GM12878 (cell line): Measurements from ENCODE around the gene GNGT2. TPM values are rescaled to one million over a fixed set of nuclear protein-coding genes. Genes with fewer than 3 reads are reported as not detected.

Experiments used
- ATAC-seq: fragments of 200-7000 bp; cut with Tn5 transposase; 3 replicates; pipeline ENCODE4 v1.9.1; 2020; ENCODE audit warnings: mild to moderate bottlenecking, moderate library complexity
- BruUV-seq: library from RNA; stranded (reverse); fragments of 400-500 nt; replicated peaks from 2 replicates; lab custom pipeline; 2021; lab: Mats Ljungman, UMichigan
- CTCF ChIA-PET: fragments of 300-600 bp; sonication (Branson Sonifier 250); formaldehyde crosslinking; extraction: SDS; loops from one replicate; lab custom pipeline; 2021; ENCODE audit warnings: inconsistent platforms; lab: Yijun Ruan, JAX
- POLR2A ChIA-PET: fragments of 350-600 bp; formaldehyde crosslinking; extraction: SDS; loops from one replicate; lab custom pipeline; 2021; ENCODE audit warnings: inconsistent platforms; lab: Charles Lee
- RAD21 ChIA-PET: fragments of 300-600 bp; sonication (Branson Sonifier 250); formaldehyde crosslinking; loops from one replicate; lab custom pipeline; 2023; ENCODE audit warnings: antibody characterized with exemption; ENCODE audit not compliant: unreplicated experiment; lab: Charles Lee
- SMC1A ChIA-PET: fragments of 300-600 bp; sonication (Branson Sonifier 250); formaldehyde crosslinking; loops from one replicate; lab custom pipeline; 2023; ENCODE audit not compliant: unreplicated experiment, uncharacterized antibody; lab: Charles Lee
- DNase-seq: peaks from one replicate; pipeline ENCODE4 v3.0.0-alpha.2; 2011; ENCODE audit warnings: low read depth, low spot score
- FAIRE-seq: peaks from 3 replicates; lab custom pipeline; 2011; peaks lifted over from hg19 to GRCh38; lab: Jason Lieb, UNC
- H2AFZ ChIP-seq: 2 replicates; pipeline ENCODE4 v1.6.0; 2011; ENCODE audit warnings: low read depth, low read length, control low read depth; ENCODE audit not compliant: control insufficient read depth
- H3K27ac ChIP-seq: 2 replicates; pipeline ENCODE4 v1.5.1; 2011; ENCODE audit warnings: control low read depth; ENCODE audit not compliant: control insufficient read depth, insufficient read depth
- H3K27me3 ChIP-seq, 2 experiments: replicated peaks in 1 of 2; 2 replicates each; pipeline versions ENCODE4 v1.6.0 to v1.6.1; 2011; ENCODE audit warnings: low read length in 1 of 2; ENCODE audit not compliant: control insufficient read depth in 2 of 2, insufficient read depth in 2 of 2
- H3K36me3 ChIP-seq, 2 experiments: 2 replicates each; pipeline ENCODE4 v1.5.1; 2011; ENCODE audit warnings: low read length in 1 of 2; ENCODE audit not compliant: control insufficient read depth in 2 of 2, insufficient read depth in 2 of 2
- H3K4me1 ChIP-seq: 2 replicates; pipeline ENCODE4 v1.6.1; 2011; ENCODE audit warnings: mild to moderate bottlenecking, low read length, moderate library complexity, mixed read lengths; ENCODE audit not compliant: control insufficient read depth, insufficient read depth
- H3K4me2 ChIP-seq: 2 replicates; pipeline ENCODE4 v1.6.0; 2011; ENCODE audit warnings: control low read depth; ENCODE audit not compliant: control insufficient read depth, insufficient read depth
- H3K4me3 ChIP-seq: fragments of 200-600 bp; sonication (generic); 2 replicates; pipeline ENCODE4 v1.5.1; 2016
- H3K79me2 ChIP-seq: 2 replicates; pipeline ENCODE4 v1.6.0; 2011; ENCODE audit warnings: low read length; ENCODE audit not compliant: control insufficient read depth, insufficient read depth
- H3K9ac ChIP-seq: 2 replicates; pipeline ENCODE4 v1.8.0; 2011; ENCODE audit warnings: low read length, control low read depth, mixed read lengths; ENCODE audit not compliant: control insufficient read depth, insufficient read depth
- H3K9me3 ChIP-seq: replicated peaks from 3 replicates; pipeline ENCODE4 v1.5.1; 2011; ENCODE audit warnings: mild to moderate bottlenecking, low read length; ENCODE audit not compliant: control insufficient read depth, insufficient read depth
- H4K20me1 ChIP-seq: 2 replicates; pipeline ENCODE4 v1.6.0; 2011; ENCODE audit not compliant: control insufficient read depth, insufficient read depth
- IKZF1 ChIP-seq: fragments of 450-650 bp; conservative IDR thresholded peaks from 2 replicates; pipeline ENCODE4 v1.6.1; 2017; ENCODE audit warnings: antibody characterized with exemption, mild to moderate bottlenecking
- WGBS: methylation state at CpG from one replicate; pipeline ENCODE4 v1.1.6; 2016; ENCODE audit warnings: low lambda C conversion rate; ENCODE audit not compliant: insufficient replicate concordance, insufficient coverage; ENCODE audit errors: missing lambda C conversion rate; 5-methylcytosine and 5-hydroxymethylcytosine counted together
- in situ Hi-C: fragments of 300-500 bp; cut with MboI; formaldehyde crosslinking; loops from 9 replicates; pipeline ENCODE4 v1.14.3; 2018; ENCODE audit warnings: mixed read lengths
- intact Hi-C: fragments of 100-400 bp; cut with micrococcal nuclease; formaldehyde crosslinking; loops from one replicate; pipeline ENCODE4 v1.14.2; 2022; ENCODE audit not compliant: unreplicated experiment
- polyA plus RNA-seq, 11 experiments: library from polyadenylated mRNA; depleted of rRNA in 4 of 11; unstranded in 6 of 11; stranded (reverse) in 5 of 11; fragments of >200 nt; fragmentation: Nextera tagmentation in 4 of 11; fragmentation: Illumina TruSeq in 1 of 11; extraction: Ambion mirVana in 4 of 11; extraction: Trizol in 1 of 11; gene quantifications; 1 replicate in 1 of 11; 2 replicates in 10 of 11; pipeline versions ENCODE4 v1.2.1 to v1.2.3, GENCODE V29; 2011 to 2016; ENCODE audit warnings: inconsistent platforms in 2 of 11, missing spikeins in 2 of 11, low read depth in 1 of 11
- total RNA-seq, 4 experiments: library from RNA; depleted of rRNA in 3 of 4; stranded (reverse); fragments of >200 nt in 3 of 4; fragmentation: Illumina TruSeq in 1 of 4; extraction: Trizol in 1 of 4; gene quantifications; 2 replicates each; pipeline versions ENCODE4 v1.2.1 to v1.2.3, GENCODE V29; 2013 to 2021
- TF ChIP-seq, protein P1 (sequence below), 3 experiments: IDR thresholded peaks in 2 of 3; conservative IDR thresholded peaks in 1 of 3; 2 replicates each; pipeline ENCODE4 v1.5.1; 2011; ENCODE audit warnings: low read depth in 3 of 3, low read length in 3 of 3, mild to moderate bottlenecking in 3 of 3, control low read depth in 2 of 3, moderate library complexity in 2 of 3, inconsistent platforms in 1 of 3, mixed read lengths in 1 of 3; ENCODE audit not compliant: control insufficient read depth in 2 of 3, insufficient read depth in 1 of 3; ENCODE audit errors: extremely low read depth in 1 of 3
- TF ChIP-seq, protein P2 (sequence below): IDR thresholded peaks from 2 replicates; pipeline ENCODE4 v1.6.1; 2011; ENCODE audit warnings: borderline replicate concordance, low read depth, mild to moderate bottlenecking, moderate library complexity, mixed read lengths, low read length; ENCODE audit not compliant: insufficient read depth; ENCODE audit errors: extremely low read length
- TF ChIP-seq, protein P3 (sequence below): IDR thresholded peaks from 2 replicates; pipeline ENCODE4 v1.6.1; 2011; ENCODE audit warnings: low read depth, low read length, improper control_type of control experiment, borderline replicate concordance

GNGT2 gene
- total and polyA plus RNA-seq, 10 of the 15 experiments (the other 5 are each of a cell fraction or from before 2014, with no cell fraction given): 15.3 to 60.4 (median 32.0) TPM

DNA sequence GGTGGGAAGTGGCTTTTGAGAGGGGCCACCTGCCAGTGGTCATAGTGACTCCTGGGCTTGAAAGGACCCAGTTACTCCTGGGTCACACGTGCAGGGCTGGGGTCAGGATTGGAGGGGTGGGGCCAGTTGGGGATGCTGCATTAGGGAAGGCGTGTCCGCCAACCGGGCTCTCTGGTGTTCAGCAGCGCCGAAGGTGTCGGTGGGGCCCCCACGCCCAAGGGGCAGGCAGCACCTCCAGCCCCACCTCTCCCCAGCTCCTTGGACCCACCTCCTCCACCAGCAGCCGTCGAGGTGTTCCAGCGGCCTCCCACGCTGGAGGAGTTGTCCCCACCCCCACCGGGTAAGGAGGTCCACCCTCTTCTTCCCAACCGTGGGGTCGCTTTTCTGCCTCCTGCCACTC is 9.6 kb upstream of the GNGT2 start:
- H3K79me2 ChIP-seq: peaks cover 27% of the 10 kb centered on the region
- no peak for FAIRE-seq
- H3K36me3 ChIP-seq: peaks cover 11 to 26% of the 10 kb centered on the region in 2 experiments
- ChIA-PET CTCF (interaction anchor here (1.2 to 8.5 kb wide), 2 partner anchors 27 to 386 kb away, joined by 3 to 127 read pairs; no protein-coding TSS in a partner anchor), RAD21 (interaction anchor here (13.4 kb wide), 1 partner anchor 25 kb away, joined by 355 read pairs; no protein-coding TSS in a partner anchor), POLR2A (interaction anchor here (13.2 kb wide), 1 partner anchor 23 kb away, joined by 537 read pairs; no protein-coding TSS in a partner anchor), SMC1A (interaction anchor here (16.8 kb wide), 1 partner anchor 24 kb away, joined by 354 read pairs; no protein-coding TSS in a partner anchor)
- BruUV-seq: no TSS peak
- TF ChIP-seq IKZF1: no peak
- TF ChIP-seq, protein P1, sequence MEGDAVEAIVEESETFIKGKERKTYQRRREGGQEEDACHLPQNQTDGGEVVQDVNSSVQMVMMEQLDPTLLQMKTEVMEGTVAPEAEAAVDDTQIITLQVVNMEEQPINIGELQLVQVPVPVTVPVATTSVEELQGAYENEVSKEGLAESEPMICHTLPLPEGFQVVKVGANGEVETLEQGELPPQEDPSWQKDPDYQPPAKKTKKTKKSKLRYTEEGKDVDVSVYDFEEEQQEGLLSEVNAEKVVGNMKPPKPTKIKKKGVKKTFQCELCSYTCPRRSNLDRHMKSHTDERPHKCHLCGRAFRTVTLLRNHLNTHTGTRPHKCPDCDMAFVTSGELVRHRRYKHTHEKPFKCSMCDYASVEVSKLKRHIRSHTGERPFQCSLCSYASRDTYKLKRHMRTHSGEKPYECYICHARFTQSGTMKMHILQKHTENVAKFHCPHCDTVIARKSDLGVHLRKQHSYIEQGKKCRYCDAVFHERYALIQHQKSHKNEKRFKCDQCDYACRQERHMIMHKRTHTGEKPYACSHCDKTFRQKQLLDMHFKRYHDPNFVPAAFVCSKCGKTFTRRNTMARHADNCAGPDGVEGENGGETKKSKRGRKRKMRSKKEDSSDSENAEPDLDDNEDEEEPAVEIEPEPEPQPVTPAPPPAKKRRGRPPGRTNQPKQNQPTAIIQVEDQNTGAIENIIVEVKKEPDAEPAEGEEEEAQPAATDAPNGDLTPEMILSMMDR (IDR thresholded peaks at IDR 0.05 in 2 of 3, conservative IDR thresholded peaks at IDR 0.05 in 1 of 3; ENCODE audit: control insufficient read depth in 2 of 3, extremely low read depth in 1 of 3, insufficient read depth in 1 of 3, low read depth in 3 of 3, low read length in 3 of 3): peak in 1 of 3 experiments; percentile 2; a peak in 2 of 6 replicates
- TF ChIP-seq, protein P2, sequence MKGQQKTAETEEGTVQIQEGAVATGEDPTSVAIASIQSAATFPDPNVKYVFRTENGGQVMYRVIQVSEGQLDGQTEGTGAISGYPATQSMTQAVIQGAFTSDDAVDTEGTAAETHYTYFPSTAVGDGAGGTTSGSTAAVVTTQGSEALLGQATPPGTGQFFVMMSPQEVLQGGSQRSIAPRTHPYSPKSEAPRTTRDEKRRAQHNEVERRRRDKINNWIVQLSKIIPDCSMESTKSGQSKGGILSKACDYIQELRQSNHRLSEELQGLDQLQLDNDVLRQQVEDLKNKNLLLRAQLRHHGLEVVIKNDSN: no peak
- TF ChIP-seq, protein P3, sequence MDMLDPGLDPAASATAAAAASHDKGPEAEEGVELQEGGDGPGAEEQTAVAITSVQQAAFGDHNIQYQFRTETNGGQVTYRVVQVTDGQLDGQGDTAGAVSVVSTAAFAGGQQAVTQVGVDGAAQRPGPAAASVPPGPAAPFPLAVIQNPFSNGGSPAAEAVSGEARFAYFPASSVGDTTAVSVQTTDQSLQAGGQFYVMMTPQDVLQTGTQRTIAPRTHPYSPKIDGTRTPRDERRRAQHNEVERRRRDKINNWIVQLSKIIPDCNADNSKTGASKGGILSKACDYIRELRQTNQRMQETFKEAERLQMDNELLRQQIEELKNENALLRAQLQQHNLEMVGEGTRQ: no peak
- 92% methylated on average over 14 of the region's 15 CpGs for WGBS
- no peak overlapping the region for H3K4me3 ChIP-seq
- H3K4me1 ChIP-seq: peaks cover 71% of the 10 kb centered on the region
- in situ Hi-C loops (loop anchor here (10.0 kb wide), 1 partner anchor 45 kb away; no protein-coding TSS in a partner anchor), intact Hi-C loops (loop anchor here (5.0 kb wide), 1 partner anchor 303 kb away; no protein-coding TSS in a partner anchor)
- no peaks in the 10 kb centered on the region for H3K27me3 ChIP-seq
- no peak overlapping the region for H3K4me2 ChIP-seq
- 0 out of 2 replicates have a peak, but pooled peaks cover 7% of the 10 kb centered on the region for H4K20me1 ChIP-seq
- H3K27ac ChIP-seq: peak overlapping the region; percentile 77; the same call in 1 of the 2 replicates
- no peak overlapping the region for H2AFZ ChIP-seq
- H3K9ac ChIP-seq: peak overlapping the region; percentile 49; the same call in 1 of the 2 replicates
- H3K9me3 ChIP-seq: no peaks in the 10 kb centered on the region
- no peak for DNase-seq
- no peak for ATAC-seq
